ENCODE results near the gene CPNE5. TPM values are rescaled to one million over a fixed set of nuclear protein-coding genes. Genes with fewer than 3 reads are reported as not detected.

The CPNE5 gene
- total and polyA plus RNA-seq, 9 of the 15 experiments (the other 6 are each of a cell fraction or from before 2014, with no cell fraction given), result 0.14 to 1.0 (median 0.46) TPM; not detected in 2

GRCh38 chr6:36827261-36828079, 11.8 kb downstream of the CPNE5 start (continued):
- peak; percentile 78; the same call in 1 of the 2 replicates for TF ChIP-seq DMBX1 (CRISPR knock-in tag; IDR thresholded peaks at IDR 0.05; ENCODE audit: borderline replicate concordance)
- no peak for TF ChIP-seq TOE1 (IDR thresholded peaks at IDR 0.05; ENCODE audit: borderline replicate concordance)
- no peak for TF ChIP-seq TOE1 (CRISPR knock-in tag; IDR thresholded peaks at IDR 0.05; ENCODE audit: borderline replicate concordance, low read depth)
- peak; percentile 11 for TF ChIP-seq TBP (optimal IDR thresholded peaks at IDR 0.05; ENCODE audit: low read depth, low read length)
- no peak for TF ChIP-seq ZNF76 (CRISPR knock-in tag; IDR thresholded peaks at IDR 0.05; ENCODE audit: borderline replicate concordance)
- TF ChIP-seq, protein P1, sequence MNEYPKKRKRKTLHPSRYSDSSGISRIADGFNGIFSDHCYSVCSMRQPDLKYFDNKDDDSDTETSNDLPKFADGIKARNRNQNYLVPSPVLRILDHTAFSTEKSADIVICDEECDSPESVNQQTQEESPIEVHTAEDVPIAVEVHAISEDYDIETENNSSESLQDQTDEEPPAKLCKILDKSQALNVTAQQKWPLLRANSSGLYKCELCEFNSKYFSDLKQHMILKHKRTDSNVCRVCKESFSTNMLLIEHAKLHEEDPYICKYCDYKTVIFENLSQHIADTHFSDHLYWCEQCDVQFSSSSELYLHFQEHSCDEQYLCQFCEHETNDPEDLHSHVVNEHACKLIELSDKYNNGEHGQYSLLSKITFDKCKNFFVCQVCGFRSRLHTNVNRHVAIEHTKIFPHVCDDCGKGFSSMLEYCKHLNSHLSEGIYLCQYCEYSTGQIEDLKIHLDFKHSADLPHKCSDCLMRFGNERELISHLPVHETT (CRISPR knock-in tag; conservative IDR thresholded peaks at IDR 0.05 in 1 of 2, IDR thresholded peaks at IDR 0.05 in 1 of 2), result peak in 1 of 2 experiments; percentile 81; a peak in 2 of 4 replicates
- no peak for TF ChIP-seq NR2C2 (CRISPR knock-in tag; IDR thresholded peaks at IDR 0.05)
- TF ChIP-seq NR2C2 (tag; IDR thresholded peaks at IDR 0.05), result peak; percentile 29; the same call in 1 of the 2 replicates
- TF ChIP-seq PYGO2 (tag; IDR thresholded peaks at IDR 0.05), result no peak
- TF ChIP-seq EP400 (IDR thresholded peaks at IDR 0.05), result no peak
- 0 out of 2 replicates have a peak, but pooled peaks have one; percentile 23 for TF ChIP-seq POLR2AphosphoS5 (IDR thresholded peaks at IDR 0.05; ENCODE audit: control insufficient read depth, insufficient read depth, low read depth, low read length)
- no peak for TF ChIP-seq ELF4 (CRISPR knock-in tag; IDR thresholded peaks at IDR 0.05)
- TF ChIP-seq ZNF561 (CRISPR knock-in tag; conservative IDR thresholded peaks at IDR 0.05), result 0 out of 2 replicates have a peak, but pooled peaks have one; percentile 17
- TF ChIP-seq UBTF (IDR thresholded peaks at IDR 0.05; ENCODE audit: borderline replicate concordance in 1 of 2, low read depth in 2 of 2, low read length in 2 of 2), result peak; percentile 83 to 94; a peak in 2 of 4 replicates
- 0 out of 2 replicates have a peak, but pooled peaks have one; percentile 19 for TF ChIP-seq CREM (IDR thresholded peaks at IDR 0.05; ENCODE audit: low read depth)
- TF ChIP-seq CTCFL (IDR thresholded peaks at IDR 0.05; ENCODE audit: borderline replicate concordance, insufficient read depth, low read depth, low read length, poor library complexity, severe bottlenecking), result no peak
- no peak for TF ChIP-seq ZNF764 (CRISPR knock-in tag; IDR thresholded peaks at IDR 0.05; ENCODE audit: low read depth)
- TF ChIP-seq SMARCA4 (IDR thresholded peaks at IDR 0.05), result peak; percentile 85
- peak in 1 of 3 experiments; percentile 41 for TF ChIP-seq YY1 (IDR thresholded peaks at IDR 0.05; ENCODE audit: borderline replicate concordance in 1 of 3, control insufficient read depth in 1 of 3, extremely low read depth in 1 of 3, insufficient read depth in 3 of 3, insufficient read length in 1 of 3, insufficient replicate concordance in 2 of 3, low read depth in 1 of 3, low read length in 2 of 3)
